ENCODE data around the gene KLB. TPM values are rescaled to one million over a fixed set of nuclear protein-coding genes. Genes with fewer than 3 reads are reported as not detected.
"Not testable (repeated sequence)": the region's sequence is repeated elsewhere in the genome, so short reads cannot be mapped to it uniquely, and the experiment has no call there.

KLB gene
- total RNA-seq, 4 donors from 2014 or later = 0.20 to 0.27 TPM; not detected in 2

GRCh38 chr4:39407584-39407885, 805 bp downstream of the KLB start:
- TF ChIP-seq, protein P1, sequence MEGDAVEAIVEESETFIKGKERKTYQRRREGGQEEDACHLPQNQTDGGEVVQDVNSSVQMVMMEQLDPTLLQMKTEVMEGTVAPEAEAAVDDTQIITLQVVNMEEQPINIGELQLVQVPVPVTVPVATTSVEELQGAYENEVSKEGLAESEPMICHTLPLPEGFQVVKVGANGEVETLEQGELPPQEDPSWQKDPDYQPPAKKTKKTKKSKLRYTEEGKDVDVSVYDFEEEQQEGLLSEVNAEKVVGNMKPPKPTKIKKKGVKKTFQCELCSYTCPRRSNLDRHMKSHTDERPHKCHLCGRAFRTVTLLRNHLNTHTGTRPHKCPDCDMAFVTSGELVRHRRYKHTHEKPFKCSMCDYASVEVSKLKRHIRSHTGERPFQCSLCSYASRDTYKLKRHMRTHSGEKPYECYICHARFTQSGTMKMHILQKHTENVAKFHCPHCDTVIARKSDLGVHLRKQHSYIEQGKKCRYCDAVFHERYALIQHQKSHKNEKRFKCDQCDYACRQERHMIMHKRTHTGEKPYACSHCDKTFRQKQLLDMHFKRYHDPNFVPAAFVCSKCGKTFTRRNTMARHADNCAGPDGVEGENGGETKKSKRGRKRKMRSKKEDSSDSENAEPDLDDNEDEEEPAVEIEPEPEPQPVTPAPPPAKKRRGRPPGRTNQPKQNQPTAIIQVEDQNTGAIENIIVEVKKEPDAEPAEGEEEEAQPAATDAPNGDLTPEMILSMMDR (IDR thresholded peaks at IDR 0.05) = no peak
- TF ChIP-seq POLR2A (IDR thresholded peaks at IDR 0.05) = no peak
- WGBS, 2 donors = 74 to 77% methylated on average over 1 of the region's 1 CpG
- intact Hi-C loops (cut with DNase I) = no loop called here
- Histone ChIP-seq H3K27ac (no peak overlapping the region), H3K4me1 (no peaks in the 10 kb centered on the region), H3K4me3 (replicated peaks in 1 of 3) (no peak overlapping the region), H3K27me3 (no peaks in the 10 kb centered on the region), H3K9me3 (no peaks in the 10 kb centered on the region), H3K36me3 (no peaks in the 10 kb centered on the region)
- no peak for DNase-seq

DNA sequence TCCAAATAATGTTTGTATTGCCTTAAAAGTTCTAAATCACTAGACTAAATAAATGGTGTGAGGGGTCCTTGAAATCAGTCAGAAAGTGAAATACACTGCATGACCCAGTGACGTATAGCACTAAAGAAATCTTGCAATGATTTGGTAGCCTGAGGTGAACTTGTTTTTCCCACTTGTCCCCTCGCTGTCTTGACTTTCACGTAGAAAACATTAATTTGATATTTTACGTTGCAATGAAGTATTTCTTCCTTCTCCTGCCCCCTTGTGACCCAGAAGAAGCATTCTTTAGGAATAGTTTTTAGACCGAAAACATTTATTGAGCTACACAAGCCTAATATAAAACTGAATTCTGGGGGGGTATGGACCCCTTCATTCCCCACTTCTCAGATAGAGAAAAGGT, 3.7 kb downstream of the KLB start:
- intact Hi-C loops (cut with DNase I) = no loop called here
- no peaks in the 10 kb centered on the region for H3K36me3 ChIP-seq
- DNase-seq = no peak
- H3K27ac ChIP-seq = no peak overlapping the region
- no peak overlapping the region for H3K4me3 ChIP-seq (replicated peaks in 1 of 3)
- 50 to 66% methylated on average over 5 of the region's 5 CpGs for WGBS, 2 donors
- H3K9me3 ChIP-seq = no peaks in the 10 kb centered on the region
- H3K4me1 ChIP-seq = no peaks in the 10 kb centered on the region
- no peak for TF ChIP-seq POLR2A (IDR thresholded peaks at IDR 0.05)
- TF ChIP-seq, protein P1 (IDR thresholded peaks at IDR 0.05) = peak in 1 of 6 experiments; percentile 5
- H3K27me3 ChIP-seq = no peaks in the 10 kb centered on the region

DNA sequence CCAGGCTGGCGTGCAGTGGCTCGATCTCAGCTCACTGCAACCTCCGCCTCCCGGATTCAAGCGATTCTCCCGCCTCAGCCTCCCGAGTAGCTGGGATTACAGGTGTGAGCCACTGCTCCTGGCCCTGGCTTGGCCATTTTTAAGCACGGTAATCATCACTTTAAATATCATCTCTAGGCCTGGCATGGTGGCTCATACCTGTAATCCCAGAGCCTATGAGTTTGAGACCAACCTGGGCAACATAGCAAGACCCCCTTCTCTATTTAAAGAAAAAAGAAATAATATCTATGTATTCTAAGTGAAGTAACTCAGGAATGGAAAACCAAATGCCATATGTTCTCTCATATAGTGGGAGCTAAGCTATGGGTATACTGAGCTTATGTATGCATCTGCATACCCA, 4.8 kb downstream of the KLB start:
- H3K9me3 ChIP-seq; H3K27ac ChIP-seq; DNase-seq; intact Hi-C loops (cut with DNase I); H3K27me3 ChIP-seq; H3K4me3 ChIP-seq (replicated peaks in 1 of 3); H3K36me3 ChIP-seq; H3K4me1 ChIP-seq: not testable (repeated sequence)
- WGBS, 2 donors = 87 to 99% methylated on average over 8 of the region's 8 CpGs

- Histone ChIP-seq H3K9me3 (no peaks in the 10 kb centered on the region), H3K27ac (no peak overlapping the region), H3K27me3 (no peaks in the 10 kb centered on the region), H3K4me1 (no peaks in the 10 kb centered on the region), H3K4me3 (replicated peaks in 1 of 3) (no peak overlapping the region), H3K36me3 (no peaks in the 10 kb centered on the region)
- intact Hi-C loops (cut with DNase I) = no loop called here
- TF ChIP-seq, protein P1 (IDR thresholded peaks at IDR 0.05) = no peak
- no peak for TF ChIP-seq POLR2A (IDR thresholded peaks at IDR 0.05)
- no peak for DNase-seq
- WGBS, 2 donors = 77 to 79% methylated on average over 2 of the region's 2 CpGs
Observed at GRCh38 chr4:39415678-39416283, 9.1 kb downstream of the KLB start.

GRCh38 chr4:39422247-39422646, 15.5 kb downstream of the KLB start:
- intact Hi-C loops (cut with DNase I) = no loop called here
- TF ChIP-seq, protein P1 (IDR thresholded peaks at IDR 0.05) = no peak
- TF ChIP-seq POLR2A (IDR thresholded peaks at IDR 0.05) = no peak

GRCh38 chr4:39425297-39425696, 18.6 kb downstream of the KLB start:
- H3K27ac ChIP-seq; H3K4me1 ChIP-seq; H3K9me3 ChIP-seq; DNase-seq; H3K27me3 ChIP-seq; H3K36me3 ChIP-seq; intact Hi-C loops (cut with DNase I); H3K4me3 ChIP-seq (replicated peaks in 1 of 3): not testable (repeated sequence)
- WGBS, 2 donors = 81 to 93% methylated on average over 1 of the region's 1 CpG

More at GRCh38 chr4:39422247-39422646, 15.5 kb downstream of the KLB start:
- Histone ChIP-seq H3K27me3 (no peaks in the 10 kb centered on the region), H3K36me3 (no peaks in the 10 kb centered on the region), H3K27ac (no peak overlapping the region), H3K9me3 (no peaks in the 10 kb centered on the region), H3K4me1 (no peaks in the 10 kb centered on the region), H3K4me3 (replicated peaks in 1 of 3) (no peak overlapping the region)
- WGBS, 2 donors = 92 to 93% methylated on average over 3 of the region's 3 CpGs
- DNase-seq = no peak
